HG03108 (cell line): Measurements from ENCODE around the gene SPATA13.

Experiments
- ATAC-seq: cut with Tn5 transposase; IDR thresholded peaks from one replicate; pipeline ENCODE4 v1.9.1; 2021; ENCODE audit warnings: moderate library complexity; ENCODE audit not compliant: unreplicated experiment

The SPATA13 gene

GRCh38 chr13:24141333-24141910 lies 19.1 kb upstream of the SPATA13 start:
- no peak for ATAC-seq

GRCh38 chr13:24142453-24142852 lies 18.1 kb upstream of the SPATA13 start:
- no peak for ATAC-seq

DNA sequence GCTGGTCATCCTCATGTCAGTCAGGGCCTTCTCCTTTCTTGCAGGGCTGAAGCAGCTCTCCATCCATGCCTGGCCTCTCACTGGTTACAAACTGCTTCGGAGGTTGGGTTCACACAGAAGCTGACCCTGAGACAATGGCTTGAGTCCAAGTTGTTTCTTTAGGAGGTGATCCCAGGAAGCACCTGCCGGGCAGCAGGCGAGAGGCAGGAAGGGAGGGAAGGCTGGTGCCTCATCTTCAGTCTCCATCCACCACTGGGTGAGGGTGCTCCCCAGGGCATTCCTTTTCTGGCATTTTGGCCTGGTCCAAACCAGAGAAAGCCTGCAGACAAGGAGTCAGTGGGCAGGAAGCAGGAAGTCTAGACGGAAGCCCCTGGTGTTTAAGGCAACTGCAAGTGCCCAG lies 17.6 kb upstream of the SPATA13 start:
- no peak for ATAC-seq

- no peak for ATAC-seq
These were observed 15.3 kb upstream of the SPATA13 start for GRCh38 chr13:24145240-24145639.

DNA sequence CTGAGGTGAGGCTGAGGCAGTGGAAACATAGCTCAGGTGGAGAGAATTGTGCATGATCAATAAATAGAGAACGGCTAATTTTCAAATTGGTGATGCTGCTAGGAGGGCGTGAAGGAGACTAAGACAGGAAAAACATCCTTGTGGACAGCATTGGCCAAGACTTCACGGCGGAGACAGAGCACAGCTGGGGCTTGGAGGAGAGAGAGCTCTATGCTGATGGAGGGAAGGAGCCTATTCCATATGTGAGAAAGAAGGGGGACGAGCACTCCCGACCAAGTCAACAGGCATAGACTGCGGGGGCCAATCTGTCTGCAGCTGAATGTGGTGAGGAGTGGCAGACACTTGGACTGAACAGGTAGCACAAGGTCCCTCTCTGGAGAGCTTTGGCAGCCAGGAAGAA lies 14.8 kb upstream of the SPATA13 start:
- no peak for ATAC-seq

DNA sequence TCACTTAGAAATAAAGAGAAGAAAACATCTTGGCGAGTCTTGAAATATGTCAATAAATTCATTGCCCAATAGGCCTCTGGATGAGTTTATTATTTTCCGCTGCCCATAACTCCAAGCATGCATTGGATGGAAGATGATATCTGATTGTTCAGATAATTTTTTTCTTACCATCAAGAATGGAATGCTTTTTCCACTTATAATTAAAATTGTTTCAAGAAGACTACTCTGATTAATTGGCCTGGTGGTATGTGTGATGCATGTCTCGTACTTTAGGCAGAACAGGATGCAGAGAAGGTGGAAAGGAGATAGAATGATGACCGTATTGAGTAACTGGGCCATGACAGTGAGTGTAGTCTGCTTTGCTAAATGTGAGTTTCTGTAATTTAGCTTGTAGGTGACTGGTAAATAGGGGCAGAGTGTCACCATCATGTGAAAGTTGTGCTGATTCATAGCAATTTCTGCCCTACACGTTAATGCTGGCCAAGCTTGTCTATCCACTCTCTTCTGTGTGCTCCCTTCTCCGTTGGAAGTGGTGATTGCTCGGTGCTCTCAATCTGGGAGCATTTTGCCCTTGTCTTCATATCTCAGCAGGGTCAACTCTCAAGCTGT lies 13.5 kb upstream of the SPATA13 start:
- ATAC-seq: no peak

DNA sequence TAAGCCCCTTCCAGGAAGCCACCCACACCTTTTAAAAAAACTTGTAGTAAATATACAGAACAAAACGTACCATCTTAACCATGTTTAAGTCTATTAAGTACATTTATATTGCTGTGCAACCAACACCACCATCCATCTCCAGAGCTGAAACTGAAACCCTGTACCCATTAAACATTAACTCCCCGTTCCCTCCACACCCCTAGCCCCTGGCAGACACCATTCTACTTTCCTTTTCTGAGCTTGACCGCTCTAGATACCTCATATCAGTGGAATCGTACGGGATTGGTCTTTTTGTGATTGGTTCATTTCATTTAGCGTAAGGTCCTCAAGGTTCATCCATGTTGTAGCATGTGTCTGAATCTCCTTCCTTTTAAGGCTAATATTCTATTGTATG lies 13.0 kb upstream of the SPATA13 start:
- no peak for ATAC-seq

- ATAC-seq: no peak
These were observed 11.9 kb upstream of the SPATA13 start for GRCh38 chr13:24148414-24149235.

DNA sequence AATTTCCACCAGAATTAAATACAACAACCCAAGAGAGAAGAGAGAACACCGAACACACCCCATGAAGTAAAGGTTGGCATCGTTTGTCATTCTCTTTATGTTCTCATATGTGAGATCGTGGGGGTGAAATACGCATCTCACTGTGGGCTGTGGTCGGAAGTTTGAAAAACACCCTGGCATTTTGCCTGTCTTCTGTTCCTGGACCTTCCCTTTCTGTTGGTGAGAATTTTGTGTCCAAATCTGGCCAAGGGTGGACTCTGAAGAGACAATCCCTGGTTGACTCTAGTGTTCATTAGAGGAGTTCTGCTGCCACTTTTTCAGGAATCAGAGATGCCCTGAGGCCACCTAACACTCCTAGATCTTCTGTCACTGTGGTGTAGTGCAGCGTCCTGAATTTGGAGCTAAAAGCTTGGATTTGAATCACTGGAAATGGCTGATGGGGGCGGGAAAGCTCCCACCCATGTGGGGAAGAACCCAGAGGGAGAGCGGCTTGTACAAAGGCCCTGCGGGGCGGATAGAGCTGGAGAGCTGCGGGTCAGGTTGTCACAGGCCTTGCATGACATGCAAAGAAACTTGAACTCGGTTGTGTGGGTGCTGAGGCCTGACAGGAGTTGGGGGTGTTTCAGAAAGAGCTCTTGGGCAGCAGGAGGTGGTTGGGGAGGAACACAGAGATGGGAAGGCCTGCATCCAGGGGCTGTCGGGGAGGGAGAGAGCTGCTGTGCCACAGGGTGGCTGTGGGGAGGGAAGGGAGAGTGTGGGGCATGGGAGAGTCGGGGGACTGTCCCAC lies 11.1 kb upstream of the SPATA13 start:
- ATAC-seq: no peak

- no peak for ATAC-seq
These were observed 9.9 kb upstream of the SPATA13 start for GRCh38 chr13:24150572-24150971.

DNA sequence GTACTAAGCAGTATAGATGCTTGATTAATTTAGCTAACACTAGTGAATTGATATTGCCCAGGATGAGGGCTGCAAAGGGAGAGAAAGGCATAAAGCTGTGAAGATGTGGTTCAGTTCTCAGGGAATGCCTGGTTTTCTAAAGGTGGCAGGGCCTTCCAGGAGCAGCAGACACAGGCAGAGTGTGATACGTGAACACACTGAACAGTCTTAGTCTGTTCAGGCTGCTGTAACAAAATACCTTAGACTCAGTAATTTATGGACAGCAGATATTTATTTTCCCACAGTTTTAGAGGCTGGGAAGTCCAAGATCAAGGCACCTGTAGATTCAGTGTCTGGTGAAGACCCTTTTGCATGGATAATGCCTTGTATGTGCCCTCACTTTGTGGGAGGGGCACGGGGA lies 8.7 kb upstream of the SPATA13 start:
- ATAC-seq: no peak

DNA sequence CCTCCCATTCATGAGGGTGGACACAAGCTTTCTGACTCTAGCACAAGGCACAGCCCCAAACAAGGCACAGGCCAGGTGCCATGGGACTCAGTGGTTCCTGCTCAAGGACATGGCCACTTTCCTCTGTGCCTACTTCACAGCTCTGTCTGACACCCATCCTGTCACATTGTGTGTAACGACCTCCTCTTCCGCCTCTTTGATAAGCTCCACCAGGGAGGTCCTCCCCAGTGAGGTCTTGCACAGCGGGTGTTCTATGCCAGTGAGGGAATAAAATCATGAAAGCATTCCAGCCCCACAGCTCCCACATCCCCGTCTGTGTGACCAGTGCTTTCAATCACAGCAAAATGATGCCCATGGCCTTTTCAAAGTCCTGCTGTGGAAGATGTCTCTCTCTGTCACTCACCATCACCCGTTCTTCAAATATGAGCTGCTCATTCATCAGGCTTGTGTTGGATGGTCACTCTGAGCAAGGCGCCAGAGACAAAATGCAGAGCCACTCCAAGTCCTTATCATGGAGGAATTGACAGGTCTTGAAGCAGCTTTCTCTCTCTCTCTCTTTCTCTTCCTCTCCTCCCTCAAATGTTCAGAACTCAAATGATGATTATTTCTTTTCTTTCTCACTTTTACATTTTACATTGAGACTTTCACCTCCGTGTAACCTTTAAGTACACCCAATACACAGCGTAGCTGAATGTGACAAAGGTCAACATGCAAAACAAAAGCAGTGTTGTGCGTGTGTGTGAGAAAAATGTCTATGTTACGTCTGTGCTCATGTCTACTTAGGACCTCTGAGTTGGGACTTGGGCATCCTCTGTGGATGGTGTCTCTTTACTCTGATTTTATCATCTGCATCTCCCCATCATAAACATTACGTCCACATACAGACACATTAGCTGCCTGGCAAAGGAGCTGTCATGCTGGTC lies 8.0 kb upstream of the SPATA13 start:
- no peak for ATAC-seq

DNA sequence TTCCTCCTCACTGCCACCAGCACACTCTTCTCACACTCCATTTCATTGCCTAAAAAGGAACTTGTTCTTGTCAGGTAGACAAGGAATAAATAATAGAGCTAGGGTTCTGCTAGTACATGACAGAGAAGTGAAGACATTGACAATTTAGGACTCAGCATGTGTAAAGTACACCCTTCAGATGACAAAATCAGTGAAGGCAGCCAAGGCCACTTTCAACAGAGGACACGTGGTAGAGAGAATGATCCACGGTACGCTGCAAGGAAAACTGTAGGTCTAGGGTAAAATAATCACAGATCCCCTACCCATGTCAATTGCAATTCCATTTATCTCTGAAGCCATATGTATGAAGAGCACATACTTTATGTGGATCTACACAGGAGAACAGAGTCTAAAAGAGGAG lies 7.2 kb upstream of the SPATA13 start:
- no peak for ATAC-seq

DNA sequence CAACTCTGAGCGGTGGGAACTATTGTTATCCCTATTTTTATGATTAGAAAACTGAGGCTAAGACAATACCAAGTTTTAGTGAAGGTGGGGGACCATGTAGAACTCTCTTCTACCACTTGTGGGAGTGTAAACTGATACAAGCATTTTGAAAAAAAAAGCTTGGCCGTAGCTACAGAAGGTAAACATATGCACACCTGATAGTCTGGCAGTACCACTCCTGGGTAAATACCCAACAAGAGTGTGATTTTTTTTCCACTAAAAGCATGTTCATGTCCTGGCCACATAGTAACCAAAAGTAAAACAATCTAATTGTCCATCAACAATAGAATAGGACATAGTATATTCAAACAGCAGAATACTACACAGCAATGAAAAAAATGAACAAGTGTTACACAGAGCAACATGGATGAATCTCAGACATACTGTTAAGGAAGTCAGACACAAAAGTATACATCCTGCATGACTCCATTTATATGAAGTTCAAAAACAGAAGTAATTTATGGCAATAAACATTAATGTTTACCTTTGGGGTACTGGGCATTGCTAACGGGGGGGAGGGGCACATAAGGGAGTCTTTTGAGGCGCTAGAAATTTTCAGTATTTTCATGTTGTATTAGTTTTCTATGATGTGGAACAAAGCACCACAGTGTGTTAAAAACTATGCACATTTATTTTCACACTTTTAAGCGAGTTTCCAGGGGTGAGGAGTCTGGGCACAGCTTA lies 6.4 kb upstream of the SPATA13 start:
- ATAC-seq: no peak

DNA sequence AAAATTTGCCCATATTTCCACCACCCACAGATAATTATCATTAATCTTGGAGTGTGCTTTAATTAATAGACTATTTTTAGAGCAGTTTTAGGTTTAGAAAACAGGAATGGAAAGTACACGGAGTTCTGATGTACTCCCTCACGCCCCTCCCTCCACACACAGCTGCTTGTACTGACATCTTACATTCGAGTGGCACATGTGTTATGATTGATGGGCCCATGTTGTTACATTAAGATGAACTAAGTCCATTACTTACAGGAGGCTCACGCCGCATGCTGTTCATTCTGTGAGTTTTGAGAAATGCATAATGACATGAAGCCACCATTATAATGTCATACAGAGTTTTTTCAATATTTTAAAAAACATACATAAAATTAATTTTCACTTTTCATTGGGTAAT lies 1.2 kb upstream of the SPATA13 start:
- no peak for ATAC-seq

DNA sequence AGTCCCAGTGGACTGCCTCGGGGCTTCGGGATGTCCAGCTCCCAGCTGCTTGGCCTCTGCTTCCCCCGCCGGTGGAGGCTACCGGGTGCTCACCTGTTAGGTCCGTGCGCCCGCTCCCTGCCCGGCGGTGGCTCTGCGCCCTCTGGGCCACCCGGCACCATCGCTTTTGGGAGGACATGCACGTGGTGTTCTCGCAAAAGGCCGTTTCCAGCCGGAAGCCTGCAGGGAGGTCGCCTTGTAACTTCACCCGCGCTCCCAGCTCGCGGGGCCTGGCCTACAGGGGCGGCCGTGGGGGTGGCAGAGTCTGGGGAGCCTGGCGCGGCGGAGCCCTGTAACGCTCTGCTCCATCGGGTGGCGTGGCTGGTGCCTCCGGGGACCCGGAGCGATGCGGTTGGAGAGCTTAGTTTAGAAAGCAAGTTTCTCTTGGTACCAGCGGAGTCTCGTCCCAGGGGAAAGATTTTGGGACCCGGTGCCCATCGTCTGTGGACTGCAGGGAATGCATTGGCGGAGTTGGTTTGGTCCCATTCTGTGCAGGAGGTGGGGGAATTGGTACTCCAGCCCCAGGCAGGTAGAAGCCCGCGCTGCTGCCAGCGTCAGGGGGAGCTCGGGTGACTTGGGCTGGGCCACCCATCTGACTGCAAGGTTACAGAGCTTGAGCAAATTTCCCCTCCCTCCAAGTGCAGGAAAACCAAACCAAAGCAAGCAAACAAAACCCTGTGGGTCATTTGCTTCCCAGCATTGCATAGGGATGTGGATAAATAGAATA lies 673 bp downstream of the SPATA13 start:
- ATAC-seq: peak; percentile 43

DNA sequence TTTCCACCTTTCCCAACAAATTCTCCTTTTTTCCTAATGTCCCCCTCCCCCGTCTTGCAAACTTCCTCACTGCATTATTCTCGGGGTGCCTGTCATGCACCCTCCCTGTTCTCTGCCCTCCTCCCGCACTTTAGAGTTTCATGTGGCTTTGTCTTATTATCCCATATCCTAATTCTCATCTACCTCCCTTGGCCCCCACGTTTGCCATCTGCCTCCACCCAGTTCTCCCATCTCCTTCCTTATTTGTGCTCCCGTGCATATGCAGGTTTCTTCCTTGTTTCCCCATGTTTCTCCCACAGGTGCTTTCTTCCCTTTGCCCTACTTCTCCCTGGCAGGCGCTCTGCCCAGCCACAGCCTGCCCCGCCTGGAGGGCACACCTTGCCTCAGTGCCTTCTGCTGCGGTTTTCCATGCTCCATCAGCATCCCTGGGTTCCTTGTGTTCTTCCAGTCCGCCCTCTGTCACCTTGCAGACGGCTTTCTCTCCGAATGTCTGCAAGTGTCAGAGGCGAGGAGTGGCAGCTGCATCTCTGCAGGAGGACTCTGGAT lies 1.5 kb downstream of the SPATA13 start:
- ATAC-seq: no peak

- no peak for ATAC-seq
These were observed 2.1 kb downstream of the SPATA13 start for GRCh38 chr13:24162604-24163003.

- ATAC-seq: no peak
These were observed 5.2 kb downstream of the SPATA13 start for GRCh38 chr13:24165746-24166145.
